Measurements from ENCODE around the gene KCNC3.
"Not testable (repeated sequence)": the region's sequence is repeated elsewhere in the genome, so short reads cannot be mapped to it uniquely, and the experiment has no call there.

The KCNC3 gene

DNA sequence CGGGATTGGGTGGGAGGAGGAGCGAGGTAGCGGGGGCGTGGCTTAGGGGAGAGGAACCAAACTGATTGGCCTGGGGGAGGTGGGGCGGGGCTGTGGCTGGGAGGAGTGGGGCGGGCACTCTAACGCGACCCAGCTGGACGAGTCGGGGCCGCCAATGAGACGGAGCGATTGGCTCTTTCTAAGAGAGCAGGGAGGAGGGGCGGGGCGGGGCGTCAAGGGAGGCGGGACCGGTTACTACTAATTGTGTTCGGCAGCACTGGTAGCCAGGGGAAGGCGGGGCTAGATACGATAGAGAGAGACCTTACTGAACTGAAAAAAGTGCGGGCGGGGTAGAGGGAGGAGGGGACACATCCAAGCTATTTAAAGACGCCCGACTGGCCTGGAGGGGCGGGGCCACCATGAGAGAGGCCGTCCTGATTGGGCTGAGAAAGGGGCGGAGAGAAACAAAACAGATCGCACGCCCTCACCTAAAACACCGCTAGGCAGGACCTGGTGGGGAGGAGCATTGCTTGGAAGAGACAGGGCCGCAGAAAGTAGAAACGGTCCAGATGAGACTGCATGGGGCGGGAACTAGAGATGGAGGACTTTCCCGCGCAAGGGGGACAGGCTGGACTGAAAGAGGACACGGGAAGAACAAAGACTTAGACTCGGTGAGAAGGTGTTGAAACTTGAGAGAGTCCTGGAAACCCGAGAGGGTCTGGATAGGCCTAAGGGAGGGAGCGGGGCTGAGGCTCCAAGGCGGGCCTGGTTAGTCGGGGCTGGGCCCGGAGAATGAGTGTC is at the start of gene KCNC3:
Gene KCNC3 (minus strand): TSS at position 232 of the 780 bp plus-strand sequence. CDS start 295 bp downstream, outside the sequence.
- peak; percentile 87 for DNase-seq

DNA sequence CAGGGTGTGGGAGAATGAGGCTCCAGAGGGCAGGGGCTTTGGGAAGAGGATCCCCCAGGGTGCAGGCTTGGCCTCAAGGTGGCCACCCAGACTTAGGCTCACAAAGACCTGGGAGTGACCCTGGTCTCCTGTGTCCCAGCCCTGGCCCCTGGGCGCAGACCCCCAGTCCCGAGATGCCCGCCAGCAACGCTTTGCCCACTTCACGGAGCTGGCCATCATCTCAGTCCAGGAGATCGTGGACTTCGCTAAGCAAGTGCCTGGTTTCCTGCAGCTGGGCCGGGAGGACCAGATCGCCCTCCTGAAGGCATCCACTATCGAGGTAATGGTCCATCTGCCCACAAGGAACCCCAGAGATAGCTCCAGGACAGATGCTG is 49.7 kb upstream of the KCNC3 start:
- no peak for DNase-seq

DNA sequence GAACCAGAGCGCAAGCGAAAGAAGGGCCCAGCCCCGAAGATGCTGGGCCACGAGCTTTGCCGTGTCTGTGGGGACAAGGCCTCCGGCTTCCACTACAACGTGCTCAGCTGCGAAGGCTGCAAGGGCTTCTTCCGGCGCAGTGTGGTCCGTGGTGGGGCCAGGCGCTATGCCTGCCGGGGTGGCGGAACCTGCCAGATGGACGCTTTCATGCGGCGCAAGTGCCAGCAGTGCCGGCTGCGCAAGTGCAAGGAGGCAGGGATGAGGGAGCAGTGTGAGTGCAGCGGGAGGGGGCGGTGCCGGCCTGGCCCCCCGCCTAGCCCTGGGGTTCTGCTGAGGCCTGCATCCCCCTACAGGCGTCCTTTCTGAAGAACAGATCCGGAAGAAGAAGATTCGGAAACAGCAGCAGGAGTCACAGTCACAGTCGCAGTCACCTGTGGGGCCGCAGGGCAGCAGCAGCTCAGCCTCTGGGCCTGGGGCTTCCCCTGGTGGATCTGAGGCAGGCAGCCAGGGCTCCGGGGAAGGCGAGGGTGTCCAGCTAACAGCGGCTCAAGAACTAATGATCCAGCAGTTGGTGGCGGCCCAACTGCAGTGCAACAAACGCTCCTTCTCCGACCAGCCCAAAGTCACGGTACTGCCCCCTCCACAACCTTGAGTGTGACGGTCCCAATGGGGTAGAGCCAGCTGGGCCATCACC is 49.1 kb upstream of the KCNC3 start:
- no peak for DNase-seq

DNA sequence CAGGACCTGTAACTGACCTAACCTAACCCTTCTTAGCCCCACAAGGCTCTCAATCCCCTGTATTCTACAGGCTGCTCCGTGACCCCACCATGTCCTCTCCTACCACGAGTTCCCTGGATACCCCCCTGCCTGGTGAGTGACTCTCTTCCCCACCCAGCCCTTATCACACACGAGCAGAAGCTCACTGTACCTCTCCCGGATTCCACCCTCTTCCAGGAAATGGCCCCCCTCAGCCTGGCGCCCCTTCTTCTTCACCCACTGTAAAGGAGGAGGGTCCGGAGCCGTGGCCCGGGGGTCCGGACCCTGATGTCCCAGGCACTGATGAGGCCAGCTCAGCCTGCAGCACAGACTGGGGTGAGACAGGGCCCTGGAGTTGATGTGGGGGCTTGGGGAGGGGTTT is 48.3 kb upstream of the KCNC3 start:
- no peak for DNase-seq

DNA sequence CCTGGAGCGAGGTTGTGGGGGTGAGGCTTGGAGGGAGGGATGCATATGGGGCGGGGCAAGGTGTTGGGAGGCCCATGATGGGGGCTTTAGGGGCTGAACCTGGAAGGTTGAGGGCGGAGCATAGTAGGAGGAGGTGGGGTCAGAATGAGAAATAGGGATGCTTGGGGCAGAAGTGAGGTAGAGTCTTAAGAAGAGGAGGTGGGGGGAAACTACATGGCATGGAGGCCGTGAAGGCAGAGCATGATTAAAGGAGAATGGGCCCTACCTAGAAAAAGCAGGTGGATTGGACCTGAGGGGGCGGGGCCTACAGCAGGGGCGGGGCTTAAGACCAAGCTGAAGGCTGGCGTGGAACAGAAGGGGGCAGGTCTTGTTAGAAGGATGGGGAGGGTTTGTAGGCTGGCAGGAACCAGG is 47.9 kb upstream of the KCNC3 start:
- peak; percentile 43 for DNase-seq

DNA sequence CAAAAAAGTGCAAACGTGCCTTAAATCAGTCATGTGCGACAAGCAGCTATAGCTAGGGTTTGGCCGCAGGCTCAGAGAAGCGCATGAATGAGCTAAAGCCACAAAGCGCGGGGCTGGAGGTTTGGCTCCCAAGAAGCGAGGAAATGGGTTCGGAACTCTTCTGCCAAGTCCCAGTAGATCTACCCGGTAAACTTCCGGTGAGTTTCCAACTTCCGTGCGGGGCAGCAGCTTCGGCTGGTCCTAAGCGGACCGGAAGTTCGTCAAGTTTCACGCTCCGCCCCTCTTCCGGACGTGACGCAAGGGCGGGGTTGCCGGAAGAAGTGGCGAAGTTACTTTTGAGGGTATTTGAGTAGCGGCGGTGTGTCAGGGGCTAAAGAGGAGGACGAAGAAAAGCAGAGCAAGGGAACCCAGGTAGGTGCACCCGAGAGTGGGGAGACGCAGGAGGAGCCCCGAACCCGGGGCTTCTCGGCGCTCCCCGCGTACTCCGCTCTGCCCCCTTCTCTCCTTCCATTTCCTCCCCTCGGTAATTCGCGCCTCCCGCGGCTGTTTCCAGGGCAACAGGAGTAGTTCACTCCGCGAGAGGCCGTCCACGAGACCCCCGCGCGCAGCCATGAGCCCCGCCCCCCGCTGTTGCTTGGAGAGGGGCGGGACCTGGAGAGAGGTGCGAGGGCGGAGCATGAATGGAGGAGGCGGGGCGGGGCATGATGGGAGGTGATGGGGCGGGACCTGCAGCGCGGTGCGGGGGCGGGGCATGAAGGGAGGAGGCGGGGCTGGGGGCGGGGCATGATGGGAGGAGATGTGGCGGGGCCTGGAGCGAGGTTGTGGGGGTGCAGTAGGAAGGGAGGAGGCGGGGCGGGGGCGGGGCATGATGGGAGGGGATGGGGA is 47.2 kb upstream of the KCNC3 start, which contains the start of gene NR1H2:
Gene NR1H2 (plus strand): TSS at position 292 of the 885 bp plus-strand sequence. CDS start 1,149 bp downstream, outside the sequence.
- DNase-seq: peak; percentile 95

DNA sequence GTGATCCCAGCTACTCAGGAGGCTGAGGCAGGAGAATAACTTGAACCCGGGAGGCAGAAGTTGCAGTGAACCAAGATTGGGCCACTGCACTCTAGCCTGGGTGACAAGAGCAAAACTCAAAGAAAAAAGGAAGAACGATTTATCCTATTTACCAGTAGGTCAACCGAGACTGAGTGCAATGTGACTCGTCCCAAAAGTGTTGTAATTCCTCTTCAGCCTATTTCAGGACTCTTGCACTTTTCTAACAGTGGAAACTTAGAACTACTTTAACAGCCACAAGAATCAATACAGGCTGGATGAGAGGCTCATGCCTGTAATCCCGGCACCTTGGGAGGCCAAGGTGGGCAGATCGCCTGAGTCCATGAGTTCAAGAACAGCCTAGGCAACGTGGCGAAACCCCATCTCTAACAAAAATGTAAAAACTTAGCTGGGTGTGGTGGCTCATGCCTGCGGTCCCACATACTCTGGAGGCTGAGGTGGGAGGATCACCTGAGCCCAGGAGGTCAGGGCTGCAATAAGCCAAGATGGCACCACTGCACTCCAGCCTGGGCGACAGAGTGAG is 42.8 kb upstream of the KCNC3 start:
- DNase-seq: no peak

DNA sequence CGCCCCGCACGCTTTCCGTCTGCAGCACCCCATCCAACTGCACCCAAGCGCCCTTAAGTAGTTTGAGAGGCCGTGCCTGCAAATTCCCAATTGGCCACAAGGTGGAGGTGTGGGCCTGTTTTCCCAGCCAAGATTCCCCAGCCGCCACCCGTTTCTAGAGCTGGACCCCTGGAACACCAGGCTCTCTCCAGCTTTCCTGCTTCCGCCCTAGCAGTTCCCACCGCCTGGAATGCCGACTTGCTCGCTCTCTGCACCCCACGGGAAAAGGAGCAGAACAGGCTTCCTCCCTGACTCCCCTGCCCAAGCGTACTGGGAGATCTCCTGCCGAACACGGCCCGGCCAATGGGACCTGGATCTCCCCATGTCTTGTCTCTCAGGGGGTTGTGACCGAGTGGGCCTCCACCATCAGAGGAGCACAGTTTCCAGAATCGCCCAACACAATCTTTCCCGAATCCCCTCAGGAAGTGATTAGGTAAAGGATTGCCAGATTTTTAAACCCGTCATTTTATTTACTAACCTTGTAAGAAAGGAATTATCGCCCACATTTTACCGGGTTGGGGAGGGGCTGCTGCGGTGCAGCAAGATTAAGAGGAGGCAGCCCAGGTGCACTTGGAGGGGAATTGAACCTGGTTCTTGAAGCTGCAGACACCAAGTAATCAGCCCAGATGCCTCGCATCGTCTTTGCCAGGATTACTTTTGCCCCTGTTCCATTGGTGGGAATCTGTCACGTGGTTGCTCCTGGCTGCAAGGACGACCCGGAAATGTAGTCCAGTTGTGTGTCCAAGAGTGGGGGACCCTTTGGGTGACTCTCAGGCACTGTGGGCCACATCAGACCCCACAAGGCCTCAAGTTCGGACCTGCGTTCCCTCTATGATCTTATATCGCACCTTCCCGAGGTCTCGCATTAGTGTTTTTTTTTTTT is 39.7 kb upstream of the KCNC3 start:
- peak; percentile 46 for DNase-seq

DNA sequence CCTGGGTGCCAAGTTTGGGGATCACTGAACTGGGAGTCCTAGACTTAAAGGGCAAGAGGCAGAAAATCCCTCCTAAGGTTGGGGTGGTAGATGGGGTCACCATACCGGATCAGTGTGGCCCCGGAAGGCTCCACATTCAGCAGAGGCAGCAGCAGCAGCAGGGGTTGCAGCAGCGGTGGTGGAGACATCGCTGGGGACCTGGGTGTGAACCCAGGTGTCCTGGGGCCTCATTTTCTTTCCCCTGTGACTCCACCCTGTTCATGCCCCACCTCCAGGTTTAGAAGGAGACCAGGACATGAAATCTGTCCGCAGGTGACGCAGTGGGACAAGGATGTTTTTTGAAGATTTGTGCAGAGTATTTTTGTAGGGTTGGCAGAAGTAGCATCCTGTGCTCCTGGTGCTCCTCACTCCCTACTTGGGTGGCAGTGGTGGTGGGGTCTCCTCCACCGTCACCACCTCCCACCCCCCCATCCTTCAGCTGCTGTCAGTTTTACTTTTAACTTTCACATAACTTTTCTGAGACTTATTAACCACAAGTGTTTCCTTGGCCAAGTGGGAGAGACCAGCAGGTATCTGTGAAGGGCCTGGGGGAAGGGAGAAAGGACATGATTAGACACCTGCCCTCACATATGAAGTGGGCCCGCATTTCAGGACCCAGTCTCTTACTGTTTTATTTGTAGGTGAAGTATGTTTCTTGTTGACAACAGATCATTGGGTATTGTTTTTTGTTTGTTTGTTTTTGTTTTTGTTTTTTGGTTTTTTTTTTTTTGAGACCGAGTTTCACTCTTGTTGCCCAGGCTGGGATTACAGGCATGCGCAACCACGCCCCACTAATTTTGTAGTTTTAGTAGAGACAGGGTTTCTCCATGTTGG is 36.5 kb upstream of the KCNC3 start, which contains the start of gene NAPSA:
Gene NAPSA (minus strand): TSS at position 206 of the 873 bp plus-strand sequence. CDS start 18 bp downstream, at position 188.
- DNase-seq: no peak

DNA sequence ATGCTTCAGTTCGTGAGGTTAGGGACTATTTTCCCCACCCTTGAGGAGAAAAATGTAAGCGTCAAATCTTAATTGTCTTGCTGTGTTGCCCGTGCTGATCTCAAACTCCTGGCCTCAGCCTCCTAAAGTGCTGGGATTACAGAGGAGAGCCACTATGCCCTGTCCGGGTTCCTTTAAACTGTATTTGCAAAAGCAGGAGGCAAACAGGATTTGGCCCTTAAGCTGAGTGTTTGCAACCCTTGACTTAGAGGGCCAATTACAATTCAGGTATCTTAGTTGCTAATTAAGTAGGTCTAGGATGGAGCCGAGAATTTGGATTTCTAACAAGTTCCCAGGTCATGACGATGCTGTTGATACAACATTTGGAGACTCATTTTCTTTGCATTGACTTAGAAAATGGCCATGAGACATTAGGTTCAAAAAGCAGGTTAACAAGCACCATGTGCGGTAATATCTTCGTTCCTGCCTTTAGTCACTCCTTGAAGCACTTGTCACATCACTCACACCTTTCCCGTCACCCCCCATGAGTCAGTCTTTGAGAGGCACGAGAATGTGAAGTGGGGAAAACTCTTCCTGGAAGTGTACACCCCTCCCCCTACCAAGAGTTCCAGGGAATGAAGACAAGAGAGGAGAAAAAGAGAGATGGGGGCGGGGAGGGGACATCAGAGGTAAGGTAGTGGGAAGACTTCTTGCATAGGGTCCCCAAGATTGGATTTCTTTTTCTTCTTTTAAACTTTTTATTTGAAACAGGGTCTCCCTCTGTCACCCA is 33.7 kb upstream of the KCNC3 start:
- DNase-seq: no peak

DNA sequence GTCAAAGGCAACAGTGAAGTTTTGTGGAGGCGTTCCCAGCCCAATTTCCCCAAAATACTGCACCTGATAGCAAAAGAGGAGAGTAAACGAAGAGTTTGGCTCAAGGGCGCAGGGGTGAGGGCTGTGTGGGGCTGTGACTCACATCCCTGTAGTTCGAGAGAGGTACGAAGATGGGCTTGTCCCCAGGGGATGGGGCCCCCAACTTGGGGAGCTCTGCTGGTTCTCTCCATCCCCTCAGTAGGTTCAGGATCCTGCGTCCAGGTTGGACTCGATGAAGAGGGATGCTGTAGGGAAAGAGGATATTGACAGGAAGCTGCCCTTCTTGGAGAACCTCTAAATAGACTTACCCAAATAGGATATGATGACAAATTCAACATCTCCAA is 32.8 kb upstream of the KCNC3 start:
- no peak for DNase-seq

DNA sequence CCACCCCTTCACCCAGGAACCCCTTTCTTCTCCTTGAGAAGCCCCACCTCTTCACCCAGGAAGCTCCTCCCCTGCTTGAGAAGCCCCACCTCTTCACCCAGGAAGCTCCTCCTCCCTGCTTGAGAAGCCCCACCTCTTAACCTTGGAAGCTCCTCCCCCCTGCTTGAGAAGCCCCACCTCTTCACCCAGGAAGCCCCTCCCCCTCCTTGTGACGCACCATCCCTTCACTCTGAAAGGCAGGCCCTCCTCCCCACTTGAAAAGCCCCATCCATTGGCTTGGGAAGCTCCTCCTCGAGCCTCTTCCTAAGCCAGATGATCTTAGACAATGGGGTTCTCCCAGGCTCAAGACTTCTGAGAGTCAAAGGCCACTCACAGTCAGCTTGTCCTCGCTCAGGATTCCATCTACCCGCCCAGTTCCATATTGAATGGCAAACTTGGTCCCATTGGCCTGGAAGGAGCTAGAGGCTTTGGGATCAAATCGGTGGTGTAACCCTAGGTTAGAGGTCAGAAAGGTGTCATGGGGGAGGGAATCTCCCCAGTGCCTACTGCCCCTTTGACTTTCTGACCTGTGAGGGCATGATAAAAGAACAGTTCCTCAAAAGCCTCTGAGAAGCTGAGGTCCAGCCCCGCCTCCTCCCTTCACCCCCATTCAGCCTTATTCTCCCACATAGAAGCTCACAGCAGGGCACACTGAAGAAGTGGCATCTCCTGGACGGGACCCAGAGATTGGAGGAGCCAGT is 32.3 kb upstream of the KCNC3 start:
- DNase-seq: no peak

DNA sequence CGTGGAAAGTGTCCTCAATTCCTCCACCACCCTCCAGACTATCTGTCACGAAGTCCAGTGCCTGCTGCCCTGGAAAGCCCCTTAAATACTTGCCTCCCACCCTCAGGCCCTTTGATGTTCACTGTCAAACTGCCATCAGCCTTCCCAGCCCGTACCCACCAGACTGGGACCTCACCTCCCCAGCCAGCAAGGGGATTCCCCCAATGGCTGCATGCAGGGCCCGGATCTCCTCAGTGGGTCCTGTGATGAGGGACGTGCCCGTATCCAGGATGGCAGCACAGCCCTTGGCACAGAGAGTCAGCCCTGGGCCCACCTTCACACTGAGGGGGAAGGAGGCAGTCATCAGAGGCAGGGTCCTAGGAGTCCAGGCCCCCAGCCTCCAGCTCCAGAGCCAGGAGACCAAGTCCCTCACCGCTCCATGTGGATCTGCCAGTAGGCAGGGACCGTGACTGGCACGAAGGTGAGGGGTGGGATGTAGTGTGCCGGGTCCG is 30.2 kb upstream of the KCNC3 start:
- DNase-seq: no peak

DNA sequence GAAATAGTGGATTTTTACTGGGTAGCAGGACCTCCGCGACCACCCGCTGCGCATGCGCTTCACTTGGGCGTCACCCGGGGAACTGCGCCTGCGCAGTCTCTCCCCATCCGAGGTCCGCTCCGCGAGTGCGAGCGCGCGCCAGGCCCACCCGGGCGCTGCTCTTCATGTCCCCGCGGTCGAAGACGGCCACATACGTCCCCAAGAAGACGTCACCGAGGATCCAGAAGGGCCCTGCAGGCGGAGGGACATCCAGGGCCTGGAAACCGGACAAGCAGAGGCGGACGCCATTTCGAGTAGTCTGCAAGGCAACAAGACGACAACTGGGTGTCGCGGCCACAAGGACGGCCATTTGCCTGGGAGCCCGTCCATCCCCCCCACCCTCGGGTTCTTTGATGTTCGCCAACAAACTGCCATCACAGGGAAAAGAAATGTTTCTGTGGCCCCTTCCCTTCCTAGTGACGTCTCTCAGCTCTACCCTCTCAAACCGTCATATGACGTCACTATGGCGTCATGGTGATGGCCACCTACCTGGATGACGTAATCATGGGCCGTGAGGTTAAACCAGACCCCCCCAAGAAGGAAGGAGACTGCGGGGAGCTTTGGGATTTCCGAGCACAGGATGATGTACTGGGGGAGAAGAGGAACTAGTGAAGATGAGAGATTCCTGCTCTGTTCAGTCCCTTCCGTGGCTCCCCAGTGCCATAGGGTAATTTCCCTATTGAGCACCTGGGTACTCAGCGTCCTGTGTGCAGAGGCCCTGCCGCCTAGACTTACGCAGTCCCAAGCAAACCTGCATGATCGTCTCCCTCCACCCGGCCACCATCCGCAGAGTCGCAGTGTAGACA is 29.5 kb upstream of the KCNC3 start:
- DNase-seq: no peak

DNA sequence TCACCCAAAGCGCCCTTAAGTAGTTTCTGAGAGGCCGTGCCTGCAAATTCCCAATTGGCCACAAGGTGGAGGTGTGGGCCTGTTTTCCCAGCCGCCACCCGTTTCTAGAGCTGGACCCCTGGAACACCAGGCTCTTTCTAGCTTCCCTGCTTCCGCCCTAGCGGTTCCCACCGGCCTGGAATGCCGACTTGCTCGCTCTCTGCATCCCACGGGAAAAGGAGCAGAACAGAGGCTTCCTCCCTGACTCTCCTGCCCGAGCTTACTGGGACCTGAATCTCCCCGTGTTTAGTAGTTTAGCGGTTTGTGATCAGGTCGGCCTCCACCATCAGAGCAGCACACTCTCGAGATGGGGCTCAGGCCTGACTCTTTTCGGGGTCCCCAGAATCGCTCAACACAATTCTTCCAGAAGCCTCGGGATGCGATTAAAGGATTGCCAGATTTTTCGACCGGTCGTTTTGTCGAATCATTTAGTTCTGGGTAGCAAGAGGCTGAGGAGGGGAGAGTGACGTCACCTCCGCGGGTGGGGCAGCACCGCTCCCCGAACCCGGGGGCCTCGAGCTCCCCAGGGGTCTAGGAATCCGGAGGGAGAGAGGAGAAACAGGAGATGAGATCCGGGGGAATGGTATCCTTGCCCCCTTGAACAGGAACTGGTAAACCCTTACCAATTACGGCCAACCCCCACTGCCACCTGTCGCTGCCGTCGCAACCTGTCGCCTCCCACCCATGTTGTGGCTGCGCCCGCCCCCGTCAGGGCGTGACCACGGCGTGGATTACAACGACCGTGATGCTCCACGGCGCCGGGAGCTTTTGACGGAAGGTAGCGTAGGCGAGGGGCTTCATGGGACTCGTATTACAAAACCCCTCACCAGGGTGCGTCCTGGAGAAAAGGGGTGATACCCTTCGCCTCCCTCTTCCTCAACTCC is 28.3 kb upstream of the KCNC3 start:
- DNase-seq: peak; percentile 33

DNA sequence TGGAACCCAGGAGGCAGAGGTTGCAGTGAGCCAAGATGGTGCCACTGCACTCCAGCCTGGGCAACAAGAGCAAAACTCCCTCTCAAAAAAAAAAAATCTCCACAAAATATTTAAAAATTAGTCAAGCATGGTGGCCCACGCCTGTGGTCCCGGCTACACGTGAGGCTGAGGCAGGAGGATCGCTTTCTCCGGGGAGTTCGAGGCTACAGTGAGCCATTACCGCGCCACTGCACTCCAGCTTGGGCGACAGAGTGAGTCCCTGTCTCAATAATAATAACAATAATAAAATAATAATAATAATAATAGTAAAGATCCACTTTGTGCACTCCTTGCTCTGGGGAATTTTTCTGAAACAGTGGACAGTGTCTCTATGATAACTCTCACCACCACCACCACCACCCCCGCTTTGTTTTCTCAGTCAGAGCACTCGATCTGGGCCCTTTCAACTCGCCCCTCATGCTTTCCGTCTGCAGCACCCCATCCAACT is 27.6 kb upstream of the KCNC3 start:
- no peak for DNase-seq

DNA sequence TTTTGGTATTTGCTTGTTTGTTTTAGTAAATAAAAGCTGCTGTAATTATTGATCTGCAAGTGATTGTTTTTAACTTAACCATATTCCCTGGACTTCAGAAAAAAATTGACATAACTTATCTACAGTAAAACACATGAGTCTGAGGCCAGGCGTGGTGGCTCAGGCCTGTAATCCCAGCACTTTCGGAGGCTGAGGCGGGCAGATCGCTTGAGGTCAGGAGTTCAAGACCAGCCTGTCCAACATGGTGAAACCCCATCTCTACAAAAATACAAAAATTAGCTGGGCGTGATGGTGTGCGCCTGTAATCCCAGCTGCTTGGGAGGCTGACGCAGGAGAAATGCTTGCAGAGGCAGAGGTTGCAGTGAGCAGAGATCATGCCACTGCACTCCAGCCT is 24.3 kb upstream of the KCNC3 start:
- not testable (repeated sequence) for DNase-seq

All from NCI-H226 (cell line).